A549 (cell line): ENCODE measurements around the gene PRKG1. TPM values are rescaled to one million over a fixed set of nuclear protein-coding genes. Genes with fewer than 3 reads are reported as not detected.

Source experiments
- ATAC-seq, 2 experiments: fragments of 200-7000 bp in 1 of 2; fragments of >200 bp in 1 of 2; cut with Nextera tagmentation in 1 of 2; cut with Tn5 transposase in 1 of 2; 3 replicates each; pipeline versions ENCODE4 v1.8.0 to v1.9.1; 2018 to 2020; ENCODE audit warnings: mild to moderate bottlenecking in 1 of 2, moderate library complexity in 1 of 2
- CTCF ChIA-PET: fragments of 300-600 bp; sonication (Branson Sonifier 250); formaldehyde crosslinking; extraction: SDS; loops from one replicate; lab custom pipeline; 2021; ENCODE audit warnings: antibody characterized with exemption, inconsistent platforms; lab: Yijun Ruan, JAX
- POLR2A ChIA-PET: fragments of 350-600 bp; formaldehyde crosslinking; extraction: SDS; loops from one replicate; lab custom pipeline; 2021; ENCODE audit warnings: antibody characterized with exemption, inconsistent platforms; lab: Yijun Ruan, JAX
- DNase-seq, 2 experiments: peaks; one replicate each; pipeline versions ENCODE4 v3.0.0 to v3.0.0-alpha.2; 2011 to 2016; ENCODE audit warnings: low read depth in 1 of 2, low spot score in 1 of 2
- FAIRE-seq: peaks from 2 replicates; lab custom pipeline; 2011; peaks lifted over from hg19 to GRCh38; lab: Jason Lieb, UNC
- H3K27ac ChIP-seq, 2 experiments: fragments of >200 bp; sonication (Bioruptor Twin); formaldehyde crosslinking; 3 replicates each; pipeline ENCODE4 v1.5.1; 2016 to 2017
- H3K4me1 ChIP-seq: fragments of >200 bp; sonication (Bioruptor Twin); formaldehyde crosslinking; 3 replicates; pipeline ENCODE4 v1.6.1; 2016
- H3K4me2 ChIP-seq: fragments of >200 bp; sonication (Bioruptor Twin); formaldehyde crosslinking; 3 replicates; pipeline ENCODE4 v1.6.1; 2016
- H3K4me3 ChIP-seq: fragments of >200 bp; sonication (Bioruptor Twin); formaldehyde crosslinking; 3 replicates; pipeline ENCODE4 v1.5.1; 2016
- H3K9me3 ChIP-seq: fragments of >200 bp; sonication (Bioruptor Twin); formaldehyde crosslinking; 3 replicates; pipeline ENCODE4 v1.6.1; 2016
- CBX2 ChIP-seq: fragments of 200-600 bp; sonication (generic); IDR thresholded peaks from 2 replicates; pipeline ENCODE4 v1.6.1; 2016; ENCODE audit warnings: low read depth, mild to moderate bottlenecking, borderline replicate concordance
- CHD2 ChIP-seq: fragments of 150-350 bp; IDR thresholded peaks from 2 replicates; pipeline ENCODE4 v1.6.1; 2014; ENCODE audit warnings: low read length; ENCODE audit not compliant: partially characterized antibody
- CTCF ChIP-seq: fragments of >200 bp; sonication (Bioruptor Twin); formaldehyde crosslinking; IDR thresholded peaks from 3 replicates; pipeline ENCODE4 v1.5.1; 2016
- EP300 ChIP-seq, 2 experiments: fragments of >200 bp; sonication (Bioruptor Twin); formaldehyde crosslinking; IDR thresholded peaks; 2 replicates in 1 of 2; 3 replicates in 1 of 2; pipeline ENCODE4 v1.6.1; 2016 to 2017
- FOSB ChIP-seq: fragments of 250-450 bp; sonication (Bioruptor Pico); IDR thresholded peaks from 2 replicates; pipeline ENCODE4 v1.5.0; 2020; ENCODE audit warnings: mild to moderate bottlenecking, moderate library complexity
- FOXS1 ChIP-seq: fragments of 250-450 bp; sonication (Bioruptor Pico); IDR thresholded peaks from 2 replicates; pipeline ENCODE4 v1.5.0; 2020; ENCODE audit warnings: mild to moderate bottlenecking, moderate library complexity
- GATA3 ChIP-seq: IDR thresholded peaks from 2 replicates; pipeline ENCODE4 v1.6.1; 2012; ENCODE audit warnings: borderline replicate concordance
- JUNB ChIP-seq: fragments of >200 bp; sonication (Bioruptor Twin); formaldehyde crosslinking; IDR thresholded peaks from 2 replicates; pipeline ENCODE4 v1.6.1; 2016
- KDM5A ChIP-seq: fragments of 200-600 bp; sonication (generic); IDR thresholded peaks from 2 replicates; pipeline ENCODE4 v1.6.1; 2016; ENCODE audit warnings: antibody characterized with exemption, mild to moderate bottlenecking
- MAFK ChIP-seq: fragments of 450-650 bp; IDR thresholded peaks from 2 replicates; pipeline ENCODE4 v1.6.1; 2014; ENCODE audit not compliant: partially characterized antibody
- MAZ ChIP-seq: fragments of 150-350 bp; IDR thresholded peaks from 2 replicates; pipeline ENCODE4 v1.6.1; 2014; ENCODE audit warnings: antibody characterized with exemption, low read depth, low read length, borderline replicate concordance
- MYC ChIP-seq: IDR thresholded peaks from 2 replicates; pipeline ENCODE4 v1.6.1; 2012; ENCODE audit warnings: mild to moderate bottlenecking, inconsistent platforms, low read length, improper control_type of control experiment, borderline replicate concordance
- NFE2L2 ChIP-seq: fragments of 150-350 bp; conservative IDR thresholded peaks from 2 replicates; pipeline ENCODE4 v1.6.1; 2014; ENCODE audit warnings: low read length
- PBX3 ChIP-seq: IDR thresholded peaks from 2 replicates; pipeline ENCODE4 v1.6.1; 2012
- POLR2A ChIP-seq: IDR thresholded peaks from 2 replicates; pipeline ENCODE4 v1.6.1; 2012; ENCODE audit warnings: mild to moderate bottlenecking, low read length
- RARB ChIP-seq: fragments of 250-450 bp; sonication (Bioruptor Pico); IDR thresholded peaks from 2 replicates; pipeline ENCODE4 v1.8.0; 2021; ENCODE audit warnings: mild to moderate bottlenecking, moderate library complexity
- RCOR1 ChIP-seq: fragments of 150-350 bp; IDR thresholded peaks from 2 replicates; pipeline ENCODE4 v1.6.1; 2014; ENCODE audit warnings: antibody characterized with exemption, low read length, low read depth
- ZFP36 ChIP-seq: fragments of 450-650 bp; IDR thresholded peaks from 2 replicates; pipeline ENCODE4 v1.6.1; 2014; ENCODE audit warnings: borderline replicate concordance; ENCODE audit not compliant: partially characterized antibody
- ZSCAN20 ChIP-seq: fragments of 250-450 bp; sonication (Bioruptor Pico); IDR thresholded peaks from 2 replicates; pipeline ENCODE4 v1.8.0; 2022; ENCODE audit warnings: mild to moderate bottlenecking, moderate library complexity
- WGBS: methylation state at CpG from one replicate; pipeline ENCODE4 v1.1.6; 2017; ENCODE audit errors: missing lambda C conversion rate; 5-methylcytosine and 5-hydroxymethylcytosine counted together
- polyA plus RNA-seq, 4 experiments: library from polyadenylated mRNA; depleted of rRNA in 3 of 4; stranded (reverse); fragments of >200 nt; fragmentation: RNase III in 1 of 4; extraction: RNeasy Plus Mini Kit Qiagen cat#74134 plus additional on column Dnase treatment in 1 of 4; gene quantifications; 2 replicates in 3 of 4; 3 replicates in 1 of 4; pipeline ENCODE4 v1.2.3, GENCODE V29; 2011 to 2017
- TF ChIP-seq, protein P1 (sequence below): fragments of 250-450 bp; sonication (Bioruptor Pico); IDR thresholded peaks from 2 replicates; pipeline ENCODE4 v1.5.0; 2020; ENCODE audit warnings: low read depth, mild to moderate bottlenecking, moderate library complexity
- TF ChIP-seq, protein P2 (sequence below): fragments of 200-600 bp; sonication (generic); IDR thresholded peaks from 2 replicates; pipeline ENCODE4 v1.6.1; 2016; ENCODE audit warnings: antibody characterized with exemption, mild to moderate bottlenecking, moderate library complexity

Gene PRKG1
- polyA plus RNA-seq, 2 of the 4 experiments (the other 2 are of a cell fraction) = not detected

DNA sequence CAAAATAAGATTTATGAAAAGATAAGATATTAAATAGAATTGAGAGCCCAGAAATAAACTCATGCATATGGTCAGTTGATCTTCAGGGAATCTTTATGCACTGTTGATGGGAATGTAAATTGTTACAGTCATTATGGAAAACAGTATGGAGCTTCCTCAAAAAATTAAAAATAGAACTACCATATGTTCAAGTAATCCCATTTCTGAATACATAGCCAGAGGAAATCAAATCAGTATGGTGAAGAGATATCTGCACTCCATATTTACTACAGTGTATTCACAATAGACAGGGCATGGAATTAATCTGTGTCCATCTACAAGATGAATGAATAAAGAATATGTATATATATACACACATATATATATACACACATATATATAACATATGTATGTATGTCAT is 747.5 kb downstream of the PRKG1 start:
- no peak for ATAC-seq
- TF ChIP-seq ZSCAN20 (no peak), MAZ (no peak), KDM5A (no peak), ZFP36 (no peak), CTCF (no peak), MYC (no peak), POLR2A (no peak), RARB (CRISPR knock-in tag) (no peak), CHD2 (no peak), GATA3 (no peak), FOSB (CRISPR knock-in tag) (no peak), PBX3 (no peak), MAFK (no peak), EP300 (IDR thresholded peaks at IDR 0.05) (no peak), CBX2 (no peak), RCOR1 (no peak), JUNB (no peak), FOXS1 (no peak)
- TF ChIP-seq, protein P1, sequence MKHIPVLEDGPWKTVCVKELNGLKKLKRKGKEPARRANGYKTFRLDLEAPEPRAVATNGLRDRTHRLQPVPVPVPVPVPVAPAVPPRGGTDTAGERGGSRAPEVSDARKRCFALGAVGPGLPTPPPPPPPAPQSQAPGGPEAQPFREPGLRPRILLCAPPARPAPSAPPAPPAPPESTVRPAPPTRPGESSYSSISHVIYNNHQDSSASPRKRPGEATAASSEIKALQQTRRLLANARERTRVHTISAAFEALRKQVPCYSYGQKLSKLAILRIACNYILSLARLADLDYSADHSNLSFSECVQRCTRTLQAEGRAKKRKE = no peak
- Histone ChIP-seq H3K4me1 (no peaks in the 10 kb centered on the region), H3K27ac (no peak overlapping the region), H3K4me3 (no peak overlapping the region), H3K4me2 (no peak overlapping the region), H3K9me3 (no peaks in the 10 kb centered on the region)
- no peak for FAIRE-seq
- DNase-seq = no peak
- ChIA-PET POLR2A (no interaction called here), CTCF (no interaction called here)

- ChIA-PET CTCF (no interaction called here), POLR2A (no interaction called here)
- Histone ChIP-seq H3K27ac (no peak overlapping the region), H3K4me2 (no peak overlapping the region), H3K4me3 (no peak overlapping the region), H3K9me3 (peaks cover 3% of the 10 kb centered on the region; the same call in 1 of the 3 replicates), H3K4me1 (0 out of 3 replicates have a peak, but pooled peaks cover 3% of the 10 kb centered on the region)
- DNase-seq = peak in 1 of 2 experiments; percentile 57
- TF ChIP-seq, protein P2, sequence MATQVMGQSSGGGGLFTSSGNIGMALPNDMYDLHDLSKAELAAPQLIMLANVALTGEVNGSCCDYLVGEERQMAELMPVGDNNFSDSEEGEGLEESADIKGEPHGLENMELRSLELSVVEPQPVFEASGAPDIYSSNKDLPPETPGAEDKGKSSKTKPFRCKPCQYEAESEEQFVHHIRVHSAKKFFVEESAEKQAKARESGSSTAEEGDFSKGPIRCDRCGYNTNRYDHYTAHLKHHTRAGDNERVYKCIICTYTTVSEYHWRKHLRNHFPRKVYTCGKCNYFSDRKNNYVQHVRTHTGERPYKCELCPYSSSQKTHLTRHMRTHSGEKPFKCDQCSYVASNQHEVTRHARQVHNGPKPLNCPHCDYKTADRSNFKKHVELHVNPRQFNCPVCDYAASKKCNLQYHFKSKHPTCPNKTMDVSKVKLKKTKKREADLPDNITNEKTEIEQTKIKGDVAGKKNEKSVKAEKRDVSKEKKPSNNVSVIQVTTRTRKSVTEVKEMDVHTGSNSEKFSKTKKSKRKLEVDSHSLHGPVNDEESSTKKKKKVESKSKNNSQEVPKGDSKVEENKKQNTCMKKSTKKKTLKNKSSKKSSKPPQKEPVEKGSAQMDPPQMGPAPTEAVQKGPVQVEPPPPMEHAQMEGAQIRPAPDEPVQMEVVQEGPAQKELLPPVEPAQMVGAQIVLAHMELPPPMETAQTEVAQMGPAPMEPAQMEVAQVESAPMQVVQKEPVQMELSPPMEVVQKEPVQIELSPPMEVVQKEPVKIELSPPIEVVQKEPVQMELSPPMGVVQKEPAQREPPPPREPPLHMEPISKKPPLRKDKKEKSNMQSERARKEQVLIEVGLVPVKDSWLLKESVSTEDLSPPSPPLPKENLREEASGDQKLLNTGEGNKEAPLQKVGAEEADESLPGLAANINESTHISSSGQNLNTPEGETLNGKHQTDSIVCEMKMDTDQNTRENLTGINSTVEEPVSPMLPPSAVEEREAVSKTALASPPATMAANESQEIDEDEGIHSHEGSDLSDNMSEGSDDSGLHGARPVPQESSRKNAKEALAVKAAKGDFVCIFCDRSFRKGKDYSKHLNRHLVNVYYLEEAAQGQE = no peak
- TF ChIP-seq MAFK (peak; percentile 83), NFE2L2 (peak; percentile 63), CHD2 (no peak)
- no peak for FAIRE-seq
- 38% methylated on average over 7 of the region's 7 CpGs for WGBS
- peak in 1 of 2 experiments; percentile 47; a peak in 3 of 6 replicates for ATAC-seq
Observed at GRCh38 chr10:51832652-51833383, 758.5 kb downstream of the PRKG1 start.
